HG03064 (cell line): ENCODE results near the gene CPHXL.
A peak's percentile ranks its signal among the peaks of the same experiment; 100 is the strongest.

ENCODE experiments used
- ATAC-seq: cut with Tn5 transposase; IDR thresholded peaks from one replicate; pipeline ENCODE4 v1.9.1; 2021; ENCODE audit warnings: low read depth; ENCODE audit not compliant: unreplicated experiment

The CPHXL gene

DNA sequence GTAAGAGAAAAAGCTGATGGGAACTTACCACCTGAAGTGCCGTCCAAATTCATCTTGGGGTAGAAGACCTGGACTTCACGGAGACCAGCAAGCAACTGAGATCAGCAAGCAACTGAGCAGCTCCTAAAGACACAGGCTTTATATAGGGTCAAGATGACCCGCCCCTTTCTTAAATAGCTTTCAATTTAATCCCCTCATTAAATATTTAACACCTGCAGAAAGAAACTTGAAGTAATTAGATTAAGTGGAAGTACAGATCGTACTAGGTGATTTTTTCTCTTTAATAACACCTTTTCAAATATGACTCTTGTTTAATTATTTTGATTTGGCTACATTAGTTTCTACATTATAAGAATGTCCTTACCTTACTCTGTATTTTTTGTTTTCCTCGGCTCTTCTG is at the start of gene CPHXL:
Gene CPHXL, minus strand, starts transcription at position 101 of the 400 bp plus-strand sequence. Its CDS starts 48 bp downstream, at position 53.
- ATAC-seq, result no peak

- ATAC-seq, result no peak
Measured at GRCh38 chr16:75774197-75774596, 47.9 kb upstream of the CPHXL start.

- no peak for ATAC-seq
Measured at GRCh38 chr16:75770051-75770450, 43.8 kb upstream of the CPHXL start.

GRCh38 chr16:75764154-75764768 is 38.0 kb upstream of the CPHXL start:
- peak; percentile 94 for ATAC-seq

- no peak for ATAC-seq
Measured at GRCh38 chr16:75763204-75763603, 36.9 kb upstream of the CPHXL start.

DNA sequence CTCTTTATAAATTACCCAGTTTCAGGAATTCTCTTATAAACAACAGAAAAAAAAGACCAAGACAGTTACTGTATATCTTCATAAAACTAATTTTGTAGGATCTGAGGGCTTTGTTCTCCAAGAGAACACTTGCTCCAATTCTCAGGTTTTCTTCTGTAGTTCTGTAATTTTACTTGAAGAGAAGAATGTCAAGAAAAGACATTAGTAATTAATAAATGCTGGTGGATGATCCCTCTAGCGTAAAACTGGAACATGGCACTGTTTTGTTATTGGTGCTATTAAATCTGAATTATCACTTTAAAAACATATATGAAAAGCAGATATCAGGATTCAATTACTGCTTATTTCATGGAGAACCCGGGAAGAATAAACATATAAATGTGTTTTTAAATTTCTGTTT is 36.5 kb upstream of the CPHXL start:
- no peak for ATAC-seq

- peak; percentile 6 for ATAC-seq
Measured at GRCh38 chr16:75761108-75761507, 34.8 kb upstream of the CPHXL start.

DNA sequence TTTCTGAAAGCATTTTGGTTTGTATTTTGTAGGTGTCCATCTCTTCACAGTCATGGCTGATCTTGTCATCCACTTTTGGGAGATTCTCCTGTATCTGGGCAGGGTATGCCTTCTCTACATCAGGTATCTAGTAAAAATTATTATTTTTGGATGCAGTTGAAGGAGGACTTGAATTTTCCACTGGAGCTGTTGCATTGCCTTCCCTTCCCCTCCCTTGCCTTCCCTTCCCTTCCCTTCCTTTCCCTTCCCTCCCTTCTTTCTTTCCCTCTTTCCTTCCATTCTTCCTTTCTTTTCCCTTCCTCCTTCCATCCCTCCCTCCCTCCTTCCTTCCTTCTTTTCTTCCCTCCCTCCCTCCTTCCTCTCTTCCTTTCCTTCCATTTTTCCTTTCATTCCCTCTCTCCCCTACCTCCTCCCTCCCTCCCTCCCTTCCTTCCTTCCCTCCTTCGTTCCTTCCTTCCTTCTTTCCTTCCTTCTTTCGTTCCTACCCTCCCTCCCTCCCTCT is 33.8 kb upstream of the CPHXL start:
- no peak for ATAC-seq

DNA sequence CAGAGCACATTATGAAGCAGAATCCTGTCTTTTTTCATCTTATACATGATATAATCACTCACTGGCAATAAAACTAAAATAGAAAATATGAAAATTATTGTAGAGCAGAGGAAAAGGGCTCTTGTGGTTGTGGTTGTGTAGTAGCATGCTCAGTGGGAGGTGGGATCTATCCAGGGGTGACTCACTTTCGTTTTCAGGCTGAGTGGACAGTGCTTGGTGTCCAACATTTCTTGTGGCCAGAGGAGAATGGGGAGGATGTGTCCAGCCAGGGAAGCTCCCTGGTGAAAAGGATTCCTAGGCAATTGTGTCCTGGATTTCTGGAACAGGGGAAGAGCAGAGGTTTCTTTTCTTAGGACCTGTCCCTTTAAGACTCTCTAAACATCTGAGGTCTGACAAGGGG is 31.9 kb upstream of the CPHXL start:
- ATAC-seq, result no peak

- no peak for ATAC-seq
Measured at GRCh38 chr16:75754141-75754540, 27.9 kb upstream of the CPHXL start.

DNA sequence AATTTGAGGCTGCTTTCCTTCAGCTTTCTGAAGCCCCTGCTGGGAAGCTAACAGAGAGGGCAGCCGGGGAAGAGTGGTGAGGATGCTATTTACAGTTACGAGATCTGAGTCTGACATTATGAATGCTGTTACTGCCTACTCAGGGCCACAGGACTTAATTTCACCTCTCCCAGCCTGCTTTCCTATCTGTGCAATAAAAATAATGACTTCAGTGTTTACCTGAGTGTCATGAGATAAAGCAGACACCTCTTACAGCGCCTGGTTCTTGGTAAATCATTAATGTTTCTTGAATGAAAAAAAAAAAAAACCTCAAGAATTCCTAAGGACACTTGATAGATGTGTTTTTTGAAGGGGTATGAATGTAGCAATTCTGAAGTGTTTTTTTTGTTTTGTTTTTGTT is 24.2 kb upstream of the CPHXL start:
- ATAC-seq, result no peak

DNA sequence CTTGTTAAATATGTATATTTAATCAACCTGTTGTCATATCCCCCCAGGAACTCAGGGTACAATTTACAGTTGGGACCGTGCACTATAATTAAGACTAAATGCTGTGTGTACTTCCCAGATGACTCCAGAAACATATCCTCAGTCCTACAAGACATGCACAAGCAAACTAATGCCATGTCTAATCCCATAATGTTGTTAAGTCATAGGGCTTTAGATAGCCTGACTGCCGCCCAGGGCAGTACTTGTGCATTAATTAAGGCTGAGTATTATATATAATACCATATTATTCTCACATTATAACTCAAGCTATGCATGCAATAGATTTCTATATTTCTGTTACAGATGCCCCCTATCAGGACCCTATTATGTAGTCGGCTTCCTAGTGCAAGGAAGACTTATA is 20.1 kb upstream of the CPHXL start:
- ATAC-seq, result no peak

GRCh38 chr16:75745823-75746222 is 19.5 kb upstream of the CPHXL start:
- ATAC-seq, result peak; percentile 62

DNA sequence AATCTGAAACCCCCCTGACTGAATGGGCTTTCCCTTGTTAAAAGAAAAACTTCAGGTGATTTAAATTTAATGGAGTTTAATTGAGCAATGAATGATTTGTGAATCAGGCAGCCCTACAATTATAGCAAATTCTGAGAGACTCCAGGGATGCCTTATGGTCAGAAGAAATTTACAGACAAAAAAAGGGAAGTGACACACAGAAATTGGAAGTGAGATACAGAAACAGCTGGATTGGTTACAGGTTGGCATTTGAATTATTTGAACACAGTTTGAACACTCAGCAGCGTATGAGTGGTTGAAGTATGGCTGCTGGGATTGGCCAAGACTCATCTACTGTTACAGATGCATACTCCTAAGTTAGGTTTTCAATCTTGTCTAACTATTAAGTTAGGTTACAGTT is 19.0 kb upstream of the CPHXL start:
- ATAC-seq, result peak; percentile 43

DNA sequence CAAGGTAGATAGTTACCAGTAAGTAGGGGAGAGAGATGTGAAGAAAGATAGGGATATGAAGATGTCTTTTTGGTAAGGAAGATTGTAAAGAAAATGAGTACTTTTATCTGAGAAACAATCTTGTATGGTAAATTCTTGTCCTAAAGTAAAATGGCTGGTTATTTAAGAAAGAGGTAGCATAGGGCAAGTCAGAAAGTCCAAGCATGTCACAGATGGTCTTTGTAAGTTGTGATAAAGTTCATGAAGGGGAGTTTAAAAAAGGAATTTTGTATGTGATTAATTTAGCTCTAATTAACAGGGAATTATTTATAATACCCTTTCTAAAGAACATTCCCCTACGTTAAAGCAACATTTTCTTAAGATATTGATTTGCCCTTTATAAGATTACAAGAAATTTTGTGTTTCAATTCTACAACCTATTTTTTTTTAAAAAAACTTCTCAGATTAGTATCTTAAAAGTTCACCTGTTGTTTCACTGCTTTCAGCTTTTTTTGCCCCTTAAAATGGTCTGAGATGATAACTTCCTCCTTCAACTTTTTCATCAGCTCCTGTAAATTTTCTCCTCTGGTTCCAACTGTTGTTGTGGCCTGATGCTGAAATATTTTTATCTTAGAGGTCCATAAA is 16.2 kb upstream of the CPHXL start:
- no peak for ATAC-seq

- no peak for ATAC-seq
Measured at GRCh38 chr16:75733305-75734211, 7.3 kb upstream of the CPHXL start.

- no peak for ATAC-seq
Measured at GRCh38 chr16:75732871-75733270, 6.6 kb upstream of the CPHXL start.

DNA sequence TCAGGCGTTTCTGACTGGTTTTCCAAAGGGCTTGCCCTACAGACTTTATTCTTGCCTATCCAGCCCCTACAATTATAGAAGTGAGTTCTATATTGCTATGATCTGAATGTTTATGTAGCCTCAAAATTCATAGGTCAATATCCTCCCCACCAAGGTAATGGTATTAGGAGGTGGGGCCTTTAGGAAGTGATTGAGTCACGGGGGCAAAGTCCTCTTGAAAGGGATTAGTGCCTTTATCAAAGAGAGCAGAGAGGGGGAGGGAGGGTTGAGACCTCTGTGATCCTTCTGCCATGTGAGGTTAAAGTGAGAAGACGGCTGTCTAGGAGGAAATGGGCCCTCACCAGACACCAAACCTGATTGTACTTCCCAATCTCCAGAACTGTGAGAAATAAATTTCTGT is 931 bp upstream of the CPHXL start:
- no peak for ATAC-seq

DNA sequence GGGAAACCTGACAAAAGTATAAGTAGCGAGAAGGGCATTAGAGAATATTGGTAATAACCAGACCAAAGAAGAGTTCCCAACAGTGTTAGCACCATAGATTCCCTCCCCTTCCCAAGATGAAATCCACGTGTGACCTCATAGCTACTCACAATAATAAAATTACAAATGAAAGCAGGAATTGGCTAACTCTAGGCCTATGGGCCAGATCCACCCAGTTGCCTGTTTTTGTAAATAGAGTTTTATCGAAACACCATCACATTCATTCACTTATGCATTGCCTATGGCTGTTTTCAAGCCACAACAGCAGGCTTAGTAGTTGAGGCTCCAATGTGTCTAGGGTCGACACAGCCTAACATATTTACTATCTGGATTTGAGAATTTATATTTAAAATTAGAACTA is 7.8 kb downstream of the CPHXL start:
- no peak for ATAC-seq

DNA sequence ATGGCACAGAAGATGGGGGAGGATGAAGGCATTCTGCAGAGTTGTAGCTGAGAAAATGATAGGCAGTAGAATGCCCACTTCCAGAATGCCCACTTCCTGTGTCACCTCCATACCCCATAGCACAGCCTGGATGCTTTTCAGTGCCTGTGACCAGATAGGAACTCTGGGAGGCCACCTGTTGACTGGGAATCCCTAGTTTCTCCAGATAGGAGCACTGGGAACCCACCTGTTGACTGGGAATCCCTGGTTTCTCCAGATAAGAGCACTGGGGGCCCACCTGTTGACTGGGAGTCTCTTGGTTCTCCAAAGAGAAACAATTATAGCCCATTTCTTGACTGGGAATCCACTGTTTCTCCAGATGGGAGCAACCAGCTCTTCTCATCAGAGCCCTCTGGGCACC is 11.6 kb downstream of the CPHXL start:
- no peak for ATAC-seq

DNA sequence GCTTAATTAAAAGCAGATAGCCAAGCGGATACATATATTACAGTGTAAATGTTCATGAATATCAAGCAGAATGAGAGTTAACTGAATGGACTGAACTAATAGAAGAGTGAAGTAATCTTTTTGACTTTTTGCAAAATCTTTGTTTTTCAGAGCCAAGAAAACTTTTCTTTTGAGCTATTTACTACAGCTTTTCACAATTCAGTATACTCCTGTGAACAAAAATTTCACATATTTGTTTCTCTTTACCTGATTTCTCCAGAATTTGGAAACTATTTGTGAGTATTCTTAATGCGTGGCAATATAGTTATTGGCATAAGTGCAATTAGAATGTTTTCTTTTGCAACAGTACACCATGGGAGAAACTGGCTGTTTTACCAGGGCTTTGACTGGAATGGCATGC is 15.9 kb downstream of the CPHXL start:
- ATAC-seq, result no peak
